Neural crest cell (in vitro differentiated cells): Measurements from ENCODE around the gene NHEJ1. TPM values are rescaled to one million over a fixed set of nuclear protein-coding genes. Genes with fewer than 3 reads are reported as not detected.

ENCODE experiments used
- DNase-seq: peaks from one replicate; pipeline ENCODE4 v3.0.0; 2021; ENCODE audit warnings: low read depth, mixed read lengths, low spot score
- H3K27ac Mint-ChIP-seq: one replicate; pipeline ENCODE4 v1.8.0; 2021; ENCODE audit warnings: mild to moderate bottlenecking, mixed read lengths; ENCODE audit not compliant: unreplicated experiment
- H3K27me3 Mint-ChIP-seq: 2 replicates; pipeline ENCODE4 v1.8.0; 2021; ENCODE audit warnings: low read depth, mild to moderate bottlenecking, mixed read lengths
- H3K36me3 Mint-ChIP-seq: 2 replicates; pipeline ENCODE4 v1.8.0; 2021; ENCODE audit warnings: low read depth, mild to moderate bottlenecking, mixed read lengths
- H3K4me1 Mint-ChIP-seq: 2 replicates; pipeline ENCODE4 v1.8.0; 2021; ENCODE audit warnings: mixed read lengths
- H3K4me3 Mint-ChIP-seq: one replicate; pipeline ENCODE4 v1.8.0; 2021; ENCODE audit warnings: mild to moderate bottlenecking, mixed read lengths
- H3K9me3 Mint-ChIP-seq: 2 replicates; pipeline ENCODE4 v1.8.0; 2021; ENCODE audit warnings: mixed read lengths
- CTCF ChIP-seq: fragments of 200-600 bp; sonication (generic); conservative IDR thresholded peaks from 2 replicates; pipeline ENCODE4 v1.5.0; 2021; ENCODE audit warnings: antibody characterized with exemption, mild to moderate bottlenecking
- total RNA-seq: library from RNA; stranded (reverse); gene quantifications from 2 replicates; pipeline ENCODE4 v1.2.1, GENCODE V29; 2021

Gene NHEJ1
- total RNA-seq, 1 donor from 2014 or later = 26.8 TPM

- H3K27me3 Mint-ChIP-seq = no peaks in the 10 kb centered on the region
Measured at GRCh38 chr2:219086196-219086595, 74.4 kb downstream of the NHEJ1 start.

DNA sequence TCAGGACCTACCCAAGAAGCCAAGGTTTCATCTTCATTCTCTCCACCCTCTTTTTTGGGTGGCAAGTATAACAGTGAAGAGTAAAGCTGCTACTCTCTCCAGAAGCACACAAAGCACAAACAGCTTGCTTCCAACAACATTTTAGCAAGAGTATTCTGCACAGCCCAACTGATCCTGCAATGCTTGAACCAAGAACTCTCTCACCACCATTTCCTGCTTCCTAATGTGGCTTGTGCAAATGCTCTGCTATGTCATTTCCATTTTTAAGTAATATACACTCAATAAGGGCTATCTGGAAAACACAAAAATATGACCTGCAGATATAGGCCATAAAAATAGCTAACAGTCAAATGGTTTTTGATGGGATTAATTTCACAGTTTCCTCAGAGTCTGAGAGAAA, 75.8 kb downstream of the NHEJ1 start:
- Mint-ChIP-seq H3K9me3 (no peaks in the 10 kb centered on the region), H3K4me3 (no peak overlapping the region), H3K27me3 (no peaks in the 10 kb centered on the region), H3K36me3 (peaks cover 2% of the 10 kb centered on the region), H3K4me1 (peaks cover 14% of the 10 kb centered on the region), H3K27ac (no peak overlapping the region)
- no peak for DNase-seq
- no peak for TF ChIP-seq CTCF

More at GRCh38 chr2:219086196-219086595, 74.4 kb downstream of the NHEJ1 start:
- Mint-ChIP-seq H3K4me3 (no peak overlapping the region), H3K27ac (no peak overlapping the region), H3K9me3 (no peaks in the 10 kb centered on the region), H3K4me1 (peaks cover 14% of the 10 kb centered on the region), H3K36me3 (peaks cover 2% of the 10 kb centered on the region)
- TF ChIP-seq CTCF = no peak
- no peak for DNase-seq

DNA sequence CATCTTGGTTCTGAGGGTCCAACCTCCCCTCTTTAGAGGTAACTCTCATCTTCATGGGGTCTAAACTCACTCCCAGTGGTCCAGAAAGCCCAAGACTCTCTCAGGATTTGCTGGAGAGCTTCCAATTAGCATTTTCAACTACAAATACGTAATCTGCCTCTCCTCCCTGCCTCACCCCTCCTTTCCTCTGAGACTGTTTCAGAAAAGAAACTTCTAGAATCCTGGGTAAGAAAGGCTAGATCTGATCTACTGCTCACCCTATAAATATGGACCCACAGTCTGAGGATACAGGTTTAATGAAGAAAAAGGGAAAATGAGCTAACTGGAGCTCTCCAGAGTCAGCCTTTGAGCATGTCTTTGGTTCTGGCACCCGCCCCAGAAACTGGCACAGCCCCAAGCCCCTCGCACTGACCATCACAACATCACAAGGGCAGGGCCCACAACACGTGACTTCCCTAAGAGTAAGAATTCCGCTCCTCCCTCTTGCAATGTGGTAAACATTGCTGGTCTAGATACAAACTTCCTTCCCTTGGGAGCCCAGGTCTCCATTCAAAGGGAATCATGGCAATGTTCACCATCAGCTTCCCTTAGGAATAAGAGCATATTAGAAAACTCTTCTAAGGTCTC, 78.2 kb downstream of the NHEJ1 start:
- Mint-ChIP-seq H3K4me3 (no peak overlapping the region), H3K4me1 (peaks cover 12% of the 10 kb centered on the region), H3K9me3 (no peaks in the 10 kb centered on the region), H3K27me3 (no peaks in the 10 kb centered on the region), H3K36me3 (no peaks in the 10 kb centered on the region), H3K27ac (no peak overlapping the region)
- no peak for DNase-seq
- TF ChIP-seq CTCF = no peak

DNA sequence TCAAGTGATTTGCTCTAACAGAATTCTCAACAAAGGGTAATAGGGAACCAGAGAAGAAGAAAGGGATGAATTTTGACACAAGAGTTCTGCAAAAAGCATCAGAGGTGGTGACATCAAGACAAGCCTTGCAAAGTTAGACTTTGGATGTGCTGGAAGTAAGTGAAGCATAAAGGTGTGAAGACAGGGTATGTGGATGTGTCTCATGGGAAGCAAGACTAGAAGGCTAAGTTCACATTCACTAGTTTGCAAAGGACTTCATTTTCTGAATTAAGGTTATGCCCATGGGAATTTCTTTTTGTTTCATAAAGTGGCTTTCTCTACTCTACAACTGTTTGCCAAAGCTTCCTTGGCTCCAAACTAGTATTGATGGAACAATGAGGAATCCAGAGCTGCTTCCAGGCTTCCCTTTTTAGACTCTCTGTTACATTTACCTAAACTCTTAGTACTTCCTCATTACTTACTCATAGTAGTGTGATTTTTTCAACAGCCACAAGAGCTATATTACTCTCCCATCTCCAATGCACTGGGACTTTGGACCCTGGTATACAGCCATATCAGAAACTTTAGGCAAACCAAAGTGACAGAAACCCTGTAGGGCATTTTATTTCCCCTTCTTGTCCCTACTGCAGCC, 78.8 kb downstream of the NHEJ1 start:
- Mint-ChIP-seq H3K4me1 (peaks cover 6% of the 10 kb centered on the region), H3K27ac (no peak overlapping the region), H3K27me3 (no peaks in the 10 kb centered on the region), H3K9me3 (no peaks in the 10 kb centered on the region), H3K4me3 (no peak overlapping the region), H3K36me3 (no peaks in the 10 kb centered on the region)
- DNase-seq = no peak
- no peak for TF ChIP-seq CTCF

GRCh38 chr2:219081096-219081495, 79.5 kb downstream of the NHEJ1 start:
- Mint-ChIP-seq H3K27me3 (no peaks in the 10 kb centered on the region), H3K4me3 (no peak overlapping the region), H3K9me3 (no peaks in the 10 kb centered on the region), H3K27ac (no peak overlapping the region), H3K36me3 (no peaks in the 10 kb centered on the region), H3K4me1 (no peaks in the 10 kb centered on the region)
- TF ChIP-seq CTCF = no peak
- DNase-seq = no peak
